GM21717 (cell line): ENCODE measurements around the gene CAPN15.

Experiments
- ATAC-seq: cut with Tn5 transposase; IDR thresholded peaks from one replicate; pipeline ENCODE4 v1.9.1; 2021; ENCODE audit warnings: mild to moderate bottlenecking, moderate library complexity; ENCODE audit not compliant: unreplicated experiment

The CAPN15 gene

GRCh38 chr16:525123-525519 lies 2.4 kb upstream of the CAPN15 start:
- no peak for ATAC-seq

GRCh38 chr16:525520-526180 lies 1.9 kb upstream of the CAPN15 start:
- ATAC-seq = no peak

- ATAC-seq = peak; percentile 11
Measured at GRCh38 chr16:526181-527014, 1.1 kb upstream of the CAPN15 start.

- no peak for ATAC-seq
Measured at GRCh38 chr16:528111-529011, 849 bp downstream of the CAPN15 start.

GRCh38 chr16:529012-529575 lies 1.6 kb downstream of the CAPN15 start:
- ATAC-seq = no peak

GRCh38 chr16:530111-530817 lies 2.8 kb downstream of the CAPN15 start:
- no peak for ATAC-seq

GRCh38 chr16:531494-532125 lies 4.1 kb downstream of the CAPN15 start:
- no peak for ATAC-seq

- ATAC-seq = no peak
Measured at GRCh38 chr16:533391-534123, 6.0 kb downstream of the CAPN15 start.

GRCh38 chr16:534135-534534 lies 6.6 kb downstream of the CAPN15 start:
- no peak for ATAC-seq

- no peak for ATAC-seq
Measured at GRCh38 chr16:534856-535445, 7.4 kb downstream of the CAPN15 start.

- no peak for ATAC-seq
Measured at GRCh38 chr16:535446-536405, 8.2 kb downstream of the CAPN15 start.

- no peak for ATAC-seq
Measured at GRCh38 chr16:536746-537145, 9.2 kb downstream of the CAPN15 start.

- no peak for ATAC-seq
Measured at GRCh38 chr16:537415-538335, 10.2 kb downstream of the CAPN15 start.

GRCh38 chr16:539901-540530 lies 12.5 kb downstream of the CAPN15 start:
- ATAC-seq = no peak

GRCh38 chr16:540645-541340 lies 13.3 kb downstream of the CAPN15 start:
- ATAC-seq = no peak
